ENCODE results near the gene ETS1. TPM values are rescaled to one million over a fixed set of nuclear protein-coding genes. Genes with fewer than 3 reads are reported as not detected.

The ETS1 gene
- total RNA-seq, 6 experiments from 2014 or later: 14.2 to 37.2 (median 23.3) TPM

- H3K27ac ChIP-seq: no peak overlapping the region
- no peaks in the 10 kb centered on the region for H3K27me3 ChIP-seq
- peak in 3 of 4 donors; percentile 19 to 44 (median 39) for ATAC-seq
- no peak overlapping the region for H3K4me3 ChIP-seq
- H3K9me3 ChIP-seq: no peaks in the 10 kb centered on the region
- TF ChIP-seq, protein P1, sequence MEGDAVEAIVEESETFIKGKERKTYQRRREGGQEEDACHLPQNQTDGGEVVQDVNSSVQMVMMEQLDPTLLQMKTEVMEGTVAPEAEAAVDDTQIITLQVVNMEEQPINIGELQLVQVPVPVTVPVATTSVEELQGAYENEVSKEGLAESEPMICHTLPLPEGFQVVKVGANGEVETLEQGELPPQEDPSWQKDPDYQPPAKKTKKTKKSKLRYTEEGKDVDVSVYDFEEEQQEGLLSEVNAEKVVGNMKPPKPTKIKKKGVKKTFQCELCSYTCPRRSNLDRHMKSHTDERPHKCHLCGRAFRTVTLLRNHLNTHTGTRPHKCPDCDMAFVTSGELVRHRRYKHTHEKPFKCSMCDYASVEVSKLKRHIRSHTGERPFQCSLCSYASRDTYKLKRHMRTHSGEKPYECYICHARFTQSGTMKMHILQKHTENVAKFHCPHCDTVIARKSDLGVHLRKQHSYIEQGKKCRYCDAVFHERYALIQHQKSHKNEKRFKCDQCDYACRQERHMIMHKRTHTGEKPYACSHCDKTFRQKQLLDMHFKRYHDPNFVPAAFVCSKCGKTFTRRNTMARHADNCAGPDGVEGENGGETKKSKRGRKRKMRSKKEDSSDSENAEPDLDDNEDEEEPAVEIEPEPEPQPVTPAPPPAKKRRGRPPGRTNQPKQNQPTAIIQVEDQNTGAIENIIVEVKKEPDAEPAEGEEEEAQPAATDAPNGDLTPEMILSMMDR (IDR thresholded peaks at IDR 0.05): peak in 1 of 4 donors; percentile 32
- no peak for TF ChIP-seq POLR2A (IDR thresholded peaks at IDR 0.05)
- no peak for DNase-seq
- H3K36me3 ChIP-seq: no peaks in the 10 kb centered on the region
- H3K4me1 ChIP-seq: no peaks in the 10 kb centered on the region
- intact Hi-C loops (cut with DNase I): no loop called here
- 34% methylated on average over 9 of the region's 10 CpGs for WGBS (ENCODE audit: insufficient coverage, low coverage, low lambda C conversion rate, missing lambda C conversion rate)
These were observed 33.5 kb downstream of the ETS1 start for GRCh38 chr11:128553662-128554362.

DNA sequence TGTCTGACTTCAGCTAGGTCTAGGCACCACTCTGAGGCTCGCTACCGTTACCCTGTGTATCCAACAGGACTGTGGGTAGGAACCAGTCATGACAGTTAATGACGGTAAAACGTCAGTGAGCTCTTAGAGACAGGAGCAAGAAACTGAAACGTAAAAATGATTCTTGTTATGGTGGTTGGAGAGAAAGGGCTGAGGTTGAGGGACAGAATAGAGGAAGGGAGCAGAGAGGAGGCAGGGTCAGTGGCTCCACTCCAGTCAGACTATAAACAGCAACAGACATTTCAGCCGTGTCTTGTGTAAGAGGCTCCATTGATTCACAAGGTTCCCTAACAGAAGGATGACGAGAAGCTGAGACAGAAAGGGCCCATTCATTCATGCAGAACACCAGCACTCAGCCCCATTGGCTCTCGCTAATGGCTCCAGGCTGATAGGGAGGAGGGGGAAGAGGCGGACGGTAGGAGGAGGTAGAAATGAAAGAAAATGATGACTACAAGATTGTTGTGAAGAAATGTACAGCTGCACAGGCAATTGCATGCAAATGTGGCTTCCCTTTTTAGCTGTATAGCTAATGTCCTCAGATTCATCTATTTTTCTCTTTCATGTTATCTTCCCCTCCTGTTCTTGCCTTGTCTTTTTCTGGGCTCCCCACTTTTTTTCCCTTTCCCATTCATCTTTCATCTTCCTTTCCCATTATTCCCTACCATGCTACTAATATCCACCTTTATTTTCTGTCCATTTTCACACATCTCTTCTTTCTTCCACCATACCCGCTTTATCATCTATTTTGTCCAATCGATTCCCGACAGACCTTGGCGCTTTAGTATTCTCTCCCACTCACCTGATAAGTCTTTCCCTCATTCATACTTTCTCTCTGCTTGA, 34.3 kb downstream of the ETS1 start:
- WGBS (ENCODE audit: insufficient coverage, low coverage, low lambda C conversion rate, missing lambda C conversion rate): 56% methylated on average over 12 of the region's 14 CpGs
- H3K27ac ChIP-seq: peak overlapping the region in 1 of 3 donors; percentile 22
- intact Hi-C loops (cut with DNase I): no loop called here
- H3K4me1 ChIP-seq: peaks cover 0 to 5% (median 0%) of the 10 kb centered on the region in 4 donors
- ATAC-seq (peak in 2 of 4 donors; percentile 2 to 4), DNase-seq (no peak)
- no peaks in the 10 kb centered on the region for H3K36me3 ChIP-seq
- no peak overlapping the region for H3K4me3 ChIP-seq
- TF ChIP-seq, protein P1 (IDR thresholded peaks at IDR 0.05): no peak
- no peak for TF ChIP-seq POLR2A (IDR thresholded peaks at IDR 0.05)
- H3K27me3 ChIP-seq: no peaks in the 10 kb centered on the region
- H3K9me3 ChIP-seq: no peaks in the 10 kb centered on the region

DNA sequence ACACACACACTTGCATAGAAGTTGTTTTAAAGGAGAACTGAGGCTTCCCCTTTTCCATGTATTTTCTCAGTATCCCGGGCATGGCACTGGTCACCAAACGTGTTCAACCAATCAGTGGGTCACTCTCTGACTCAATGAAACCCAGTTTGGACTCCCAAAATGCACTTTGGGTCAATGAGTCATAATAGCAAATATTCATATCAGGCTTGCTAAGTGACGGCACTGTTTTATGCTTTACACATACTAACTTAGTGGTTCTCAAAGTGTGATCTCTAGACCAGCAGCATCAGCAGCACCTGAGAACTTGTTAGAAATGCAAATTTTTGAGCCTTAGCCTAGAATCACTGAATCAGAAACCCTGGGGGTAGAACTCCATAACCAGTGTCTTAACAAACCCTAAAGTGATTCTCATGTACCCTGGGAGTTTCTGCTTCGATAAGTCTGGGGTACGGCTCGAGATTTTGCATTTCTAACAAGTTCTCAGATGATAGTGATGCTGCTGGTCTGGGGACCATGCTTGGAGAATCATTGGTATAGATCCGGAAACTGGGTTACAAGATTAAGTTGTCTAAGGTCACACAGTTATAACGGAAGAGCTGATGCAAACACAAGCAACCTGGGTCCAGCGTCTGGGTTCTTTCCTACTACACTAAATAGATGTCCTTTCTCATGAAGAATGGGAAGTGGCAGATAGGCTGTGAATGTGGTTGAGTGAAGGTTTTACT, 35.6 kb downstream of the ETS1 start:
- no peaks in the 10 kb centered on the region for H3K27me3 ChIP-seq
- no peak for DNase-seq
- no peaks in the 10 kb centered on the region for H3K9me3 ChIP-seq
- H3K4me3 ChIP-seq: no peak overlapping the region
- H3K4me1 ChIP-seq: peaks cover 0 to 5% (median 0%) of the 10 kb centered on the region in 4 donors
- no peak overlapping the region for H3K27ac ChIP-seq
- TF ChIP-seq, protein P1 (IDR thresholded peaks at IDR 0.05): no peak
- no peak for ATAC-seq
- intact Hi-C loops (cut with DNase I): no loop called here
- 58% methylated on average over 9 of the region's 9 CpGs for WGBS (ENCODE audit: insufficient coverage, low coverage, low lambda C conversion rate, missing lambda C conversion rate)
- H3K36me3 ChIP-seq: no peaks in the 10 kb centered on the region

GRCh38 chr11:128551058-128551457, 36.3 kb downstream of the ETS1 start:
- no peak for TF ChIP-seq POLR2A (IDR thresholded peaks at IDR 0.05)
- TF ChIP-seq, protein P1 (IDR thresholded peaks at IDR 0.05): no peak
- H3K4me3 ChIP-seq: no peak overlapping the region
- no peaks in the 10 kb centered on the region for H3K27me3 ChIP-seq
- H3K4me1 ChIP-seq: peaks cover 0 to 5% (median 0%) of the 10 kb centered on the region in 4 donors
- no peak overlapping the region for H3K27ac ChIP-seq
- intact Hi-C loops (cut with DNase I): no loop called here
- H3K9me3 ChIP-seq: no peaks in the 10 kb centered on the region
- no peak for DNase-seq
- no peaks in the 10 kb centered on the region for H3K36me3 ChIP-seq
- no peak for ATAC-seq
- WGBS (ENCODE audit: insufficient coverage, low coverage, low lambda C conversion rate, missing lambda C conversion rate): 100% methylated on average over 4 of the region's 4 CpGs
